OCI-LY1 (cell line): ENCODE data around the gene BMERB1.

Source experiments
- EZH2 ChIP-seq: fragments of 200-600 bp; sonication (generic), shearing (Covaris generic); IDR thresholded peaks from 2 replicates; pipeline ENCODE4 v1.8.0; 2017; ENCODE audit warnings: borderline replicate concordance, mixed run types, mild to moderate bottlenecking, antibody characterized with exemption, low read length, moderate library complexity, mixed read lengths
- TF ChIP-seq, protein P1 (sequence below): fragments of 200-600 bp; sonication (generic), shearing (Covaris generic); IDR thresholded peaks from 2 replicates; pipeline ENCODE4 v1.5.1; 2017; ENCODE audit warnings: mild to moderate bottlenecking, antibody characterized with exemption, low read length, moderate library complexity, mixed read lengths

DNA sequence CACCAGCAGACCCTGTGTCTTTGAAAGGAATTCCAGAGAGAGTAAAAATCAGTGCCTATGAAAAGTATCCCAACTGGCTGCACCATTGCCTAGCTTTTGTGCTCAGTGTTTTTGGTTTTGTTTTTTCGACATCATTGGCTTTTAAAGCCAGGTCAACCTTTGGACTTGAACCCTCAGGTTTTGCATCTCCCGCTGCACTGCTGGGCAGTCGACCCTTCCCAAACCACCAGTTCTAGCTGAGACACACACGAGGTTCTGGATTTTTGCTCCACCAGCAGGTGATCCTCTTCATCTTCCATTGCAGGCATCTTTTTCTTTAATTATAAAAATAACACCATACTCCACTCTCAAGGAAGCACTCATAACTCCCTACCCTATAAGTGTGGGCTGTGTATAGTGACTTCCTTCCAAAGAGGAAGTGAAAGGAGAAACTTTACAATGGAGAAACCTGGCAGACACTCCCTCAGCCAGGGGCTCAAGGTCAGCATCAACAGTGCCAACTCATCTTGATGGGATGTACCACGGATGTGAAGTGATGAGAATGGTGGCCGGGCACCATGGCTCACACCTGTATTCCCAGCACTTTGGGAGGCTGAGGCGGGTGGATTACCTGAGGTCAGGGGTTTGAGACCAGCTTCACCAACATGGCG is 57.8 kb downstream of the BMERB1 start:
- TF ChIP-seq, protein P1, sequence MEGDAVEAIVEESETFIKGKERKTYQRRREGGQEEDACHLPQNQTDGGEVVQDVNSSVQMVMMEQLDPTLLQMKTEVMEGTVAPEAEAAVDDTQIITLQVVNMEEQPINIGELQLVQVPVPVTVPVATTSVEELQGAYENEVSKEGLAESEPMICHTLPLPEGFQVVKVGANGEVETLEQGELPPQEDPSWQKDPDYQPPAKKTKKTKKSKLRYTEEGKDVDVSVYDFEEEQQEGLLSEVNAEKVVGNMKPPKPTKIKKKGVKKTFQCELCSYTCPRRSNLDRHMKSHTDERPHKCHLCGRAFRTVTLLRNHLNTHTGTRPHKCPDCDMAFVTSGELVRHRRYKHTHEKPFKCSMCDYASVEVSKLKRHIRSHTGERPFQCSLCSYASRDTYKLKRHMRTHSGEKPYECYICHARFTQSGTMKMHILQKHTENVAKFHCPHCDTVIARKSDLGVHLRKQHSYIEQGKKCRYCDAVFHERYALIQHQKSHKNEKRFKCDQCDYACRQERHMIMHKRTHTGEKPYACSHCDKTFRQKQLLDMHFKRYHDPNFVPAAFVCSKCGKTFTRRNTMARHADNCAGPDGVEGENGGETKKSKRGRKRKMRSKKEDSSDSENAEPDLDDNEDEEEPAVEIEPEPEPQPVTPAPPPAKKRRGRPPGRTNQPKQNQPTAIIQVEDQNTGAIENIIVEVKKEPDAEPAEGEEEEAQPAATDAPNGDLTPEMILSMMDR: no peak
- no peak for TF ChIP-seq EZH2
